CD4-positive, alpha-beta T cell (primary cell): ENCODE data around the gene HEATR9. TPM values are rescaled to one million over a fixed set of nuclear protein-coding genes. Genes with fewer than 3 reads are reported as not detected.
"Not testable (repeated sequence)": the region's sequence is repeated elsewhere in the genome, so short reads cannot be mapped to it uniquely, and the experiment has no call there.

Source experiments
- ATAC-seq: fragments of 200-7000 bp; cut with Tn5 transposase; one replicate; pipeline ENCODE4 v1.10.0; 2022; ENCODE audit warnings: mild to moderate bottlenecking; ENCODE audit not compliant: poor library complexity
- CTCF ChIA-PET: fragments of 350-600 bp; sonication (Branson Sonifier 250); formaldehyde crosslinking; loops from one replicate; lab custom pipeline; 2021; ENCODE audit warnings: antibody characterized with exemption, inconsistent platforms; lab: Charles Lee
- POLR2A ChIA-PET: fragments of 350-600 bp; sonication (Branson Sonifier 250); formaldehyde crosslinking; loops from one replicate; lab custom pipeline; 2021; ENCODE audit warnings: antibody characterized with exemption, inconsistent platforms; lab: Charles Lee
- DNase-seq, 14 experiments: peaks; one replicate each; pipeline ENCODE4 v3.0.0-alpha.2; 2013 to 2020; ENCODE audit warnings: mixed read lengths in 2 of 14
- H3K27ac ChIP-seq, 2 donors: one replicate each; pipeline versions ENCODE4 v1.5.1 to v1.7.0; 2013; ENCODE audit warnings: low read length in 2 of 2, low read depth in 1 of 2, mild to moderate bottlenecking in 1 of 2
- H3K27me3 ChIP-seq, 2 experiments: 1 replicate in 1 of 2; 2 replicates in 1 of 2; pipeline versions ENCODE4 v1.6.1 to v1.7.0; 2013; ENCODE audit warnings: low read length in 2 of 2, control low read depth in 1 of 2, mild to moderate bottlenecking in 1 of 2, moderate library complexity in 1 of 2; ENCODE audit not compliant: insufficient read depth in 2 of 2, control insufficient read depth in 1 of 2
- H3K36me3 ChIP-seq: one replicate; pipeline ENCODE4 v1.6.1; 2013; ENCODE audit warnings: low read length, control low read depth; ENCODE audit not compliant: insufficient read depth
- H3K4me1 ChIP-seq: one replicate; pipeline ENCODE4 v1.6.1; 2013; ENCODE audit warnings: low read length, control low read depth; ENCODE audit not compliant: insufficient read depth
- H3K4me3 ChIP-seq: one replicate; pipeline ENCODE4 v1.5.1; 2013; ENCODE audit warnings: mild to moderate bottlenecking, low read length, moderate library complexity
- H3K9me3 ChIP-seq, 2 experiments: 1 replicate in 1 of 2; 2 replicates in 1 of 2; pipeline versions ENCODE4 v1.6.1 to v1.7.0; 2013; ENCODE audit warnings: low read length in 2 of 2, mild to moderate bottlenecking in 2 of 2, control low read depth in 1 of 2, moderate library complexity in 1 of 2; ENCODE audit not compliant: control insufficient read depth in 1 of 2, insufficient read depth in 1 of 2
- H3K27ac Mint-ChIP-seq: one replicate; pipeline ENCODE4 v1.8.0; 2020; ENCODE audit warnings: mixed read lengths
- H3K27me3 Mint-ChIP-seq: one replicate; pipeline ENCODE4 v1.8.0; 2021; ENCODE audit warnings: mixed read lengths
- H3K36me3 Mint-ChIP-seq: one replicate; pipeline ENCODE4 v1.8.0; 2021; ENCODE audit warnings: low read depth, mixed read lengths
- H3K4me1 Mint-ChIP-seq: one replicate; pipeline ENCODE4 v1.8.0; 2021; ENCODE audit warnings: low read depth, mixed read lengths
- H3K4me3 Mint-ChIP-seq: one replicate; pipeline ENCODE4 v1.8.0; 2020; ENCODE audit warnings: mild to moderate bottlenecking, mixed read lengths
- H3K9me3 Mint-ChIP-seq: one replicate; pipeline ENCODE4 v1.8.0; 2020; ENCODE audit warnings: mixed read lengths
- CTCF ChIP-seq: fragments of 200-600 bp; IDR thresholded peaks from one replicate; pipeline ENCODE4 v1.8.0; 2022; ENCODE audit warnings: antibody characterized with exemption, mild to moderate bottlenecking
- intact Hi-C, 2 experiments: fragments of 100-400 bp; cut with DNase I in 1 of 2; cut with micrococcal nuclease in 1 of 2; formaldehyde crosslinking; loops; one replicate each; pipeline versions ENCODE4 v1.15.1 to v1.9.0; 2023 to 2025; cut with DNase I, micrococcal nuclease
- total RNA-seq, 174 experiments: library from RNA in 2 of 174; stranded (reverse) in 2 of 174; gene quantifications; one replicate each; pipeline ENCODE4 v1.2.3 and lab custom pipeline; 2021 to 2026

HEATR9 gene
- total RNA-seq, 2 experiments from 2014 or later = 0.47 to 0.61 TPM

- peak; percentile 32 for ATAC-seq
Measured at GRCh38 chr17:35898283-35899070, 29.8 kb upstream of the HEATR9 start.

DNA sequence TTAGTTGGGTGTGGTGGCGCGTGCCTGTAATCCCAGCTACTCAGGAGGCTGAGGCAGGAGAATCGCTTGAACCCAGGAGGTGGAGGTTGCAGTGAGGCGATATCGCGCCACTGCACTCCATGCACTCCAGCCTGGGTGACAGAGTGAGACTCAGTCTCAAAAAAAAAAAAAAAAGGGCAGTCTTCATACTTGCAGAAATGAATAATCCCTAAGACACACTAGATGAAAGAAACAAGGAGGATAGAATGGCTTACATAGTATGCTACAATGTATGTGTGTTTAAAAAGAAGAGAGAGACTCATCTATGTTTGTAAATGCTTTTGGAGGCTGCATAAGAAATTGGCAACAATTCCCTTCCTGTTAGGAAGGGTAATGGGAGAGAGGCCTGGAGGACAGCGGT lies 29.1 kb upstream of the HEATR9 start:
- DNase-seq, H3K36me3 Mint-ChIP-seq, H3K36me3 ChIP-seq, H3K27me3 Mint-ChIP-seq, ATAC-seq, CTCF ChIA-PET, H3K4me3 Mint-ChIP-seq, H3K27ac Mint-ChIP-seq, H3K9me3 Mint-ChIP-seq, intact Hi-C loops, H3K27ac ChIP-seq, H3K4me3 ChIP-seq, H3K9me3 ChIP-seq, H3K27me3 ChIP-seq: not testable (repeated sequence)
- POLR2A ChIA-PET = interaction anchor here (0.9 to 1.0 kb wide), 2 partner anchors 18 to 49 kb away, joined by 4 read pairs; partner anchors contain the start of gene CCL5
- H3K4me1 ChIP-seq = peaks cover 74% of the 10 kb centered on the region
- peaks cover 23% of the 10 kb centered on the region for H3K4me1 Mint-ChIP-seq

More at GRCh38 chr17:35898283-35899070, 29.8 kb upstream of the HEATR9 start:
- Histone ChIP-seq H3K4me1 (peaks cover 69% of the 10 kb centered on the region), H3K27ac (no peak overlapping the region), H3K27me3 (no peaks in the 10 kb centered on the region), H3K36me3 (no peaks in the 10 kb centered on the region), H3K4me3 (no peak overlapping the region), H3K9me3 (no peaks in the 10 kb centered on the region)
- no peaks in the 10 kb centered on the region for H3K36me3 Mint-ChIP-seq
- TF ChIP-seq CTCF = no peak
- intact Hi-C loops = no loop called here
- no peaks in the 10 kb centered on the region for H3K9me3 Mint-ChIP-seq
- peaks cover 23% of the 10 kb centered on the region for H3K4me1 Mint-ChIP-seq
- ChIA-PET CTCF (no interaction called here), POLR2A (interaction anchor here (0.9 to 1.0 kb wide), 2 partner anchors 18 to 49 kb away, joined by 4 read pairs; partner anchors contain the start of gene CCL5)
- peaks cover 5% of the 10 kb centered on the region for H3K27me3 Mint-ChIP-seq
- H3K4me3 Mint-ChIP-seq = no peak overlapping the region
- H3K27ac Mint-ChIP-seq = no peak overlapping the region
- DNase-seq = peak in 6 of 14 experiments; percentile 6 to 76 (median 42)

GRCh38 chr17:35895636-35896587 lies 27.2 kb upstream of the HEATR9 start:
- peak in 6 of 14 experiments; percentile 10 to 79 (median 54) for DNase-seq

More at GRCh38 chr17:35895636-35896587, 27.2 kb upstream of the HEATR9 start:
- H3K9me3 ChIP-seq = no peaks in the 10 kb centered on the region
- ChIA-PET CTCF (no interaction called here), POLR2A (no interaction called here)
- H3K4me1 ChIP-seq = peaks cover 82% of the 10 kb centered on the region
- no peaks in the 10 kb centered on the region for H3K9me3 Mint-ChIP-seq
- TF ChIP-seq CTCF = no peak
- peaks cover 34% of the 10 kb centered on the region for H3K4me1 Mint-ChIP-seq
- H3K36me3 ChIP-seq = no peaks in the 10 kb centered on the region
- H3K27ac Mint-ChIP-seq = peak overlapping the region; percentile 65
- H3K4me3 ChIP-seq = no peak overlapping the region
- no peaks in the 10 kb centered on the region for H3K27me3 ChIP-seq
- ATAC-seq = peak; percentile 63
- H3K27ac ChIP-seq = peak overlapping the region in 1 of 2 donors; percentile 48
- H3K36me3 Mint-ChIP-seq = no peaks in the 10 kb centered on the region
- no peak overlapping the region for H3K4me3 Mint-ChIP-seq
- peaks cover 5% of the 10 kb centered on the region for H3K27me3 Mint-ChIP-seq
- intact Hi-C loops = no loop called here
